ENCODE measurements around the gene C5.
"Not testable (repeated sequence)": the region's sequence is repeated elsewhere in the genome, so short reads cannot be mapped to it uniquely, and the experiment has no call there.

The C5 gene

DNA sequence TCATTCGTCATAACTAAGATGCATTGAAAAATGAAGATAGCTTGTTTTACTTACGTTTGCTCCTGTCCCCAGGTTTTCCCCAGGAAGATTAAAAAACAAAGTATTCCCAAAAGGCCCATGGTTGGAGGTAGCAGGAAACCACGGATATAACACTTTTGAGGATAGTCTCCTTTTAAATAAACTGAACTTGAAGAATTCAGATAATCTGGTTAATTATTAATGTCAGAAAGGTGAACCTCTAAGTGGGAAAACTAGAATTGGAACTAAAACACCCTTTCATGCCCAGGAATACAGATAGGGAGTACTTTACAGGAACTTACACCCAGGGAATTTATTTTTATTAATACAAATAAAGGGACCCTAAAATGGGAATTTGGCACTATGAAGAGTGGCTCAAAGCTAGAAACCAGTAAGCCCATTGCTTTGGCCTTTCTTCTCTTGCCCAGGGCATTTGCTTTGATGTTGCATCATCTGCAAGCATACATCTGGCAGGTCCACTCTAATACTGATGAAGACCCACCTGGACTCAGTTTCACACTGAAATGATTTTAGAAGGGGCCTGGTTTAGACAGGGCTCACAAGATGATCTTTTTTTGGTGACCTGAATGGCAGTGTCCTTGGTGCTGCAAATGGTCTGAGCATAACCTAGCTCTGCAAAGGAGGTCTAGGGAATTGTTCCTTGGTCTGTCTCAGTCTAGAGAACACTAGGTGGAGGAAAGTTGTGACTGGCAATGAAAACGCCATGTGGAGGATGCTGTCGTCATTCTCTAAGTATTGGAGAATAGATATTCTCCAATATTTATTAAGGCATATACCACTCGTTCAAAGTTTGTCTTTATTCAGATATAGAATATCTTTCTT is at the start of gene C5:
TSS of gene C5 (minus strand) at position 148 of the 861 bp plus-strand sequence. CDS start at position 119, 29 bp downstream.
- no peak for DNase-seq (ENCODE audit: low read depth in 3 of 3, low spot score in 1 of 3)

DNA sequence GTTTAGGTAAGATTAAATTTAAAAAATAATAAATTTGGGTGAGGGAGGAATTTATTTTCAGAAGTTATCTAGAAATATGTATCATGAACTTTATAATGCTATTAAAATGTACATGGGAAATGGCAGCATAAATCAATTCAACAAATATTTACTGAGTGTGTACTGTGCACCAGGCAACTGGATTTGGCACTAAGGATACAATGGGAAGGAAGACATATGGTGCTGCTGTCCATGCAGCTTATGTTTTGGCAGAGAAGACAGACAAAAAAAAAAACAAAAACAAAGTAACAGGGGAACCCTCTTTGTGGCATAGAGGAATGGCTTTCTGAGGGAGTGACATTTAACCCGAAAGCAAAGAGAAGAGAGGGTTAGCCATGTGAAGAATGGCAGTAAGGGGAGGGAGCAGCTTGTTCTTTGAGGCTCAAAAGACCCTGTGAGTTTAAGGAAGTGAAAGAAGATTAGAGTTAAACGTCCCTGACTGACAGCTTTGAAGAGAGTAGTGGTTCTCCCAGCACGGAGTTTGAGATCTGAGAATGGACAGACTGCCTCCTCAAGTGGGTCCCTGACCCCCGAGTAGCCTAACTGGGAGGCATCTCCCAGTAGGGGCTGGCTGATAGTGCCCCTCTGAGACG is 48.6 kb upstream of the C5 start:
- no peak for DNase-seq (ENCODE audit: low read depth in 3 of 3, low spot score in 1 of 3)

- no peak for DNase-seq (ENCODE audit: low read depth in 3 of 3, low spot score in 1 of 3)
Measured at GRCh38 chr9:121095057-121095456, 45.0 kb upstream of the C5 start.

GRCh38 chr9:121090743-121091142 is 40.7 kb upstream of the C5 start:
- not testable (repeated sequence) for DNase-seq (ENCODE audit: low read depth in 3 of 3, low spot score in 1 of 3)

DNA sequence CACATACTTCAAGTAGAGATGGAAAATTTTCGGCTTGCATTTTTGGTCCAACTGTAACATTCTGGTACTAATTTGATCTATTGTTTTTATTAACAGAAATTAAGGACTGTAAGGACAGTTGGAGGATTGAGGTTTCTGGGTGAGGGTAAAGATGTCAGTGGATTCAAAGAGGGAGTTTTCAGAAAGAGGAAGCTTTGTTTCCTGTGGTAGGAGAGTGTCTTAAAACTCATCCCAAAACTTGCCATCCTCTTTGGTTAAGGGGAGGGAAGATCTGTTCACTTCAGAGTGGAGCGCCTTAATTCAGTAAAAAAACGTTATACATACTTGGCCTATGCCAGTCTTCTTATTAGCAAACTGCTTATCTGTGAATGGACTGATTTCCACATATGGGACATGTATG is 38.5 kb upstream of the C5 start:
- DNase-seq (ENCODE audit: low read depth in 3 of 3, low spot score in 1 of 3) = no peak

DNA sequence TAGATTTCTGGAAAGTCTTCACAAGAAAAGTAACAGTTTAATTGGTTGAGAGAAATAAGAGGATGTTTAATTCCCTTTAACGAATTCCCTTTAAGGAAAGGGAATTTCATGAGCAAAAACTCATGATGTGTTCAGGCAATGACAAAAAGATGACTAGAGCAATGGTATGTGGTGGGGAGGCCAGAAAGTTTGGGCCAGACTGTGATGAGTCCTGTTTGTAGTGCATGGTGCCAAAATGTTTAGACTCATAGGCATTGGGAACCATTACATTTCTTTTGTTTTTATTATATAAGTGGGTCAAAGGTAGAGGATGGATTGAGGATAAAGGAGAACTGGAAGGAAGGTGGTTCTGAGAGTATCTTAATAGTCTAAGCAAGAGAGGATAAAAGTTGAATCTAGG is 35.6 kb upstream of the C5 start:
- DNase-seq (ENCODE audit: low read depth in 3 of 3, low spot score in 1 of 3) = no peak

- DNase-seq (ENCODE audit: low read depth in 3 of 3, low spot score in 1 of 3) = no peak
Measured at GRCh38 chr9:121082075-121082474, 32.0 kb upstream of the C5 start.

- DNase-seq (ENCODE audit: low read depth in 3 of 3, low spot score in 1 of 3) = peak in 1 of 3 donors; percentile 10
Measured at GRCh38 chr9:121075251-121076036, 25.4 kb upstream of the C5 start.

DNA sequence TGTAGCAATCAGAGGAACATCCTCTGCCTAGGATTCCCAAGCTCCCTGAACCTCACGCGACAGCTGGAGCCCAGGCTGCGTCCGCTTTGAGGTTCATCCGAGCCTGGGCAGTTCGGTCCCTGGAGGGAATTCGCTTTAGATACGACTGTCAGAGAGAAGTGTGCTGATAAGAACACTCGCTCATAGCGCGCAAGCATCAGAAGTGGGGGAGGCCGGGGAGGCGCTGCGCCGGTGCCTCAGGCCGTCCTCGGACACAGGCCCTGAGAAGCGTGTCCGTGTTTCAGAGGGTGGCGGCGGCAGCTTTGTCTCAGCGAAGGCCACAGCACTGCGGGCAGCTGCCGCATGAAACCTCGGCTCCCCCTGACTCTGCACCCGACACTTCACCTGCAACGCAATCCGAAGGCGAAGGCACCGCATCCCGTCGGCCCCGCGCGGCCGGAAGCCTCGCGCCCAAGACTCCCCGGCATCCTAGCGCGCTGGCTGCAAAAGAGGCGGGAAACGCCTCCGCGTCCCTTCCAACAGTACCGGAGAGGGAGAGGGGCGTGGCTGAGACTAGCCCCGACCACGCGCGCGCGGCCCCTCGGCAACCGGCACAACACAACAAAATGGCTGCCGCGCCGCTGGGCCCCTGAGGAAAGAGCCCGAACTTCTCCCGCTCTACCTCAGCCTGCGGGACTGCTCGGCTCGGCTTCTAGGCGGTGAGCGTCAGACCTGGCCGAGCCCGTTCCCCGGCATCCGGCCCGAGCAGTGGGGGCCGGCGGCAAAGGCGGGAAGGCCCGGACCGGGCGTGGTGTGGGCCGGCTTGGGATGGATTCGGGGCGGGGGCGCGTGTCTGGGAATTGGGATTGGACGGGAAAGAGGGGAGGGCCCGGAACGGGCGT is 24.5 kb upstream of the C5 start, which contains the start of gene CNTRL:
TSS of gene CNTRL (plus strand) at position 586 of the 881 bp plus-strand sequence. CDS start 13,372 bp downstream, outside the sequence.
- peak; percentile 49 to 81 (median 54) for DNase-seq (ENCODE audit: low read depth in 3 of 3, low spot score in 1 of 3)

DNA sequence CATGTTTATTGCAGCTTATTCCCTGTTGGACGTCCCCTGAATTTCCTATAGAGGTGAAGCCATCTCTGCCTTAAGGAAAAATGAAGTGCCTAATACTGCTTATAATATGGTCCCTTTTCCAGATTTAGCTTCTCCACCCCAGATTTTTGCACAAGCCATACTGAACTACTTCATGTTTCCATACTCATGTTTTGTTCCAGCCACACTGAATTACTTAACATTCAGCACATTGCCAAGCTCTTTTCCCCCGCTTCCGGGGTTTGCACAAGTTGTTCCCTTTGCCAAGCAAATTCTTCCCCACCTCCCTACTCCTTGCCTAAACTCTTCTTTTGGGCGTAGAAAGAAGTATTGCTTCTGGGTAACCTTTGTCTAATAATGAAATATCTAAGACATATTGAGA is 23.0 kb upstream of the C5 start:
- DNase-seq (ENCODE audit: low read depth in 3 of 3, low spot score in 1 of 3) = no peak

DNA sequence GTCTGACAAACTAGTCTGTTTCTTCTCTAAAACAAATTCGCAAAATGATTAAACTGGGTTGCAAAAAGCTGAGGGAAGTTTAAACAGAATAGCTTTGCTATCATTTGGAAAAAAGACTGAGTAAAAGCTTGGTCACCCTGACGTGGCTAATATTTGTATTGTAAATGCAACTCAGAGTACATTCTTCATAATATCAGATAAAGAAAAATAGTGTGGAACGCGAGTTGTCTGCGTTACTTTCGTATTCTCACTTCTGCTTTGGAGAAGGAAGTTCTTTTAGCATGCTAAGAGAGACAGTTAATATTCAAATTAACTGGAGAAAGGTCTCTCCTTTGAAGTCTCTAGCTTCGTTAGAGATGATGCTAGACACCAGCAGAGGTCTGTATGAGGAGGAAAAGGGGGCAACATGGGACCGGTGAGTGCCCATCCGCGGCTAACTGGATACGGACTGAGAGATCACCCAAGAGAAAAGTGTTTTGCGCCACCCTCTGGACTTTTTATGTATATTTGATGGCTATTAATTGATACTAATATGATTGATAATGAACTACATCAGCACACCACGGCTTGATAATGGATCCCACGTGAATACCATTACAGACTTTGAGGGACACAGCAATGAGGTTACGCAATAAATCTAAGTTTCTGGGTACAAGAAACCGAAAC is 21.8 kb upstream of the C5 start:
- no peak for DNase-seq (ENCODE audit: low read depth in 3 of 3, low spot score in 1 of 3)

- no peak for DNase-seq (ENCODE audit: low read depth in 3 of 3, low spot score in 1 of 3)
Measured at GRCh38 chr9:121071370-121071755, 21.3 kb upstream of the C5 start.

DNA sequence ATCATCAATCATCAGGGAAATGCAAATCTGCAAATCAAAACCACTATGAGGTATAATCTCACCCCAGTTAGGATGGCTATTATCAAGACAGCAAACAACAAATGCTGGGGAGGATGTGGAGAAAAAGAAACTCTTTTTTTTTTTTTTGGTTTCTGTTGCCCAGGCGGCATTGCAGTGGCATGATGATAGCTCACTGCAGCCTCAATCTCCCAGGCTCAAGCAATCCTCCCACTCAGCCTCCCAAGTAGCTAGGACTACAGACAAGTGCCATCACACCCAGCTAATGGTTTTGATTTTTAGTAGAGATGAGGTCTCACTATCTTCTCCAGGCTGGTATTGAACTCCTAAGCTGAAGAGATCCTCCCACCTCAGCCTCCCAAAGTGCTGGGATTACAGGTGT is 19.3 kb upstream of the C5 start:
- no peak for DNase-seq (ENCODE audit: low read depth in 3 of 3, low spot score in 1 of 3)

GRCh38 chr9:121067640-121068039 is 17.6 kb upstream of the C5 start:
- DNase-seq (ENCODE audit: low read depth in 3 of 3, low spot score in 1 of 3) = no peak

DNA sequence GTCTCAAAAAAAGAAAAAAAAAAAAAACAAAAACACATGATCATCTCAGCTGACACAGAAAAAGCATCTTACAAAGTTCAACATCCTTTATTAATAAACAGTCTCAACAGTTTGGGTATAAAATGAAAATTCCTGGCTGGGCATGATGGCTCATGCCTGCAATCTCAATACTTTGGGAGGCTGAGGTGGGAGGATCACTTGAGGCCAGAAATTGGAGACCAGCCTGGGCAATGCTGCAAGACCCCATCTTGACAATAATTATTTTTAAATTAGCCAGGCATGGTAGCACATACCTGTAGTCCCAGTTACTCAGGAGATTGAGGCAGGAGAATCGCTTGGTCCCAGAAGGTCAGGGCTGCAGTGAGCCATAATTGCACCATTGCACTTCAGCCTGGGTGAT is 16.8 kb upstream of the C5 start:
- DNase-seq (ENCODE audit: low read depth in 3 of 3, low spot score in 1 of 3) = no peak

- no peak for DNase-seq (ENCODE audit: low read depth in 3 of 3, low spot score in 1 of 3)
Measured at GRCh38 chr9:121059998-121060636, 10.0 kb upstream of the C5 start.

DNA sequence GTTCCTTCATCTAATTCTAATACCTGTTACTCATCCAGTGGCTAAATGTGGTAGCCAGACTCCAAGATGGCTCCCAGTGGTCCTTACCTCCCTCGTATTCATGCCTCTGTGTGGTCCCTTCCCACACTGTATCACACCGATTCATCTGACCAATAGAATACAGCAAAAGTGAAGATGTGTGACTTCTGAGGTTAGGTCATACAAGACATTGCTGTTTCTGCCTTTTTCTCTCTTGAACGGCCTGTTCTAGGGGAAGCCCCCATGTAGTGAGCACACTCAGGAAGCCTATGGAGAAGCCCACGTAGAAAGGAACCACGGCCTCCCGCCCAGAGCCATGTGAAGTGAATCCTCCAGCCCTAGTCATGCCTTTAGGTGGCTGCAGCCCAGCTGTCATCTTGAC is 9.4 kb upstream of the C5 start:
- no peak for DNase-seq (ENCODE audit: low read depth in 3 of 3, low spot score in 1 of 3)

DNA sequence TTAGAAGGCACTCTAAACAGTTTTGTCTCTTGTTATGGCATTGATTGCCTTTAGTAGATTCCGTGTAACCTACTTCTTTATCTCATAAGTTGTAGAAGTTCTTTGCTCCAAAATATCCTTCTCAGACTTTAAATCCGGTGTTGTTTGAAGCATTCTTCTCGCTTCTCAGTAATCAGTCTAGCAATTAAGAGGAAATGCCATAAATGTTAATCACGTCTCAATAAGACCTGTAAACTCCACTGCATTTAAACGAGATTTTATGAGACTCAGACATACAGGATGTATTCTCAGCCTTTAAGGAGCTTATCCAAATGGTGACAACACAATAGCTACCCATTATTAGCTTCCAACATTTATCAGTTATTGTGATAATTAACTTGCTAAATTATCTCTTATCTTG is 7.7 kb upstream of the C5 start:
- no peak for DNase-seq (ENCODE audit: low read depth in 3 of 3, low spot score in 1 of 3)

GRCh38 chr9:121055642-121056143 is 5.6 kb upstream of the C5 start:
- DNase-seq (ENCODE audit: low read depth in 3 of 3, low spot score in 1 of 3) = no peak

DNA sequence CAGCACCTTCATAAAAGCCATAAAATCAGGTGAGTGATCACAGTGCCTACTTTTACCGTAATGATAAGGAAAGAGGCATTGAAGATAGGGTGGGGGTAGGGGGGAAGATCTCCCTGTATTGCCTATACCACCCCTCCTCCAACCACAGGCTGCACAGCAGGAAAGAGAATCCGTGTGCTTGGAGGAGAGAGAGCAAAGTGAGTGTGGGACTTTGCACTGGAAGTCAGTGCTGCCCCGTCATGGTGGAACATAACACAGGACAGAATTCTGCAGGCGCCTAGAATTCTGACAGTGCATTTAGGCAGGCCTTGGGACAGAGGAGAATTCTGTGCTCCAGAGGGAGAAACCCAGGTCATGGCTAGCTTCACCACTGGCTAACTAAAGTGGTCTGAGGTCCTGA is 3.5 kb upstream of the C5 start:
- no peak for DNase-seq (ENCODE audit: low read depth in 3 of 3, low spot score in 1 of 3)

Data from stimulated activated CD4-positive, alpha-beta T cell treated with anti-CD3 and anti-CD28 coated beads, TNF-alpha, amount 100 ng/mL, for 1 hour (primary cell).